ENCODE results near the gene TFPT.

DNA sequence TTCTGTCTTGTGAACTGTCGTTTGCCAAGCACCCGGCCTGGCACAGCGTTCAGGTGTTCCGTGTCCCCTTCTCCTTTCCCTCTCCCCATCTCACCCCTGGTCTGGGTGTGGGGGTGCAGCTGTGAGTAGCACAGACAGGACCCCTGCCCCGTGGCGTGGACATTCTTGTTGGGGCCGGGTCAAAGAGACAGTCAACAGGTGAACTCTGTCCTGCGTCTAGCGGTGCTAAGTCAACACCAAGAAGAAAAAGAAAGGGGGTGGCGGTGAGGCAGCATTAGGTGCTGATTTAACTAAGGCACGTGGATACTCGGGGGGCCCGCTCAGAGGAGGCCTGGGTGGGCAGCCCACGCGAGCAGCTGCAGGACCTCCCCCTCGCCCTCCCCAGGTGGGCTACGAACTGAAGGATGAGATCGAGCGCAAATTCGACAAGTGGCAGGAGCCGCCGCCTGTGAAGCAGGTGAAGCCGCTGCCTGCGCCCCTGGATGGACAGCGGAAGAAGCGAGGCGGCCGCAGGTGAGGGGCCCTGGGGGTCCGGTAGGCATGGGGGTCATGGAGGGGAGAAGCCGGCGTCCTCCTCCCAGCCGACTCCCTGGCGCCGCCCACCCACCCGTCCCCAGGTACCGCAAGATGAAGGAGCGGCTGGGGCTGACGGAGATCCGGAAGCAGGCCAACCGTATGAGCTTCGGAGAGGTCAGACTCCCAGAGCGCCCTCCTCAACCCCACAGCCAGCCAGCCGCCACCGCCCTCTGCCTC, 12.4 kb upstream of the TFPT start:
- TF ChIP-seq, protein P1, sequence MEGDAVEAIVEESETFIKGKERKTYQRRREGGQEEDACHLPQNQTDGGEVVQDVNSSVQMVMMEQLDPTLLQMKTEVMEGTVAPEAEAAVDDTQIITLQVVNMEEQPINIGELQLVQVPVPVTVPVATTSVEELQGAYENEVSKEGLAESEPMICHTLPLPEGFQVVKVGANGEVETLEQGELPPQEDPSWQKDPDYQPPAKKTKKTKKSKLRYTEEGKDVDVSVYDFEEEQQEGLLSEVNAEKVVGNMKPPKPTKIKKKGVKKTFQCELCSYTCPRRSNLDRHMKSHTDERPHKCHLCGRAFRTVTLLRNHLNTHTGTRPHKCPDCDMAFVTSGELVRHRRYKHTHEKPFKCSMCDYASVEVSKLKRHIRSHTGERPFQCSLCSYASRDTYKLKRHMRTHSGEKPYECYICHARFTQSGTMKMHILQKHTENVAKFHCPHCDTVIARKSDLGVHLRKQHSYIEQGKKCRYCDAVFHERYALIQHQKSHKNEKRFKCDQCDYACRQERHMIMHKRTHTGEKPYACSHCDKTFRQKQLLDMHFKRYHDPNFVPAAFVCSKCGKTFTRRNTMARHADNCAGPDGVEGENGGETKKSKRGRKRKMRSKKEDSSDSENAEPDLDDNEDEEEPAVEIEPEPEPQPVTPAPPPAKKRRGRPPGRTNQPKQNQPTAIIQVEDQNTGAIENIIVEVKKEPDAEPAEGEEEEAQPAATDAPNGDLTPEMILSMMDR (IDR thresholded peaks at IDR 0.05), result no peak
- no peak for TF ChIP-seq POLR2A (IDR thresholded peaks at IDR 0.05)
